Mesothelial cell of epicardium (in vitro differentiated cells): ENCODE data around the gene NSG1. TPM values are rescaled to one million over a fixed set of nuclear protein-coding genes. Genes with fewer than 3 reads are reported as not detected.

ENCODE experiments used
- DNase-seq, 2 experiments: peaks; one replicate each; pipeline ENCODE4 v3.0.0; 2021; ENCODE audit warnings: low spot score in 2 of 2; ENCODE audit not compliant: unreplicated experiment in 2 of 2
- H3K27ac Mint-ChIP-seq: 2 replicates; pipeline ENCODE4 v1.8.0; 2021; ENCODE audit warnings: mixed read lengths
- H3K27me3 Mint-ChIP-seq: 2 replicates; pipeline ENCODE4 v1.8.0; 2021; ENCODE audit warnings: low read depth, mixed read lengths
- H3K36me3 Mint-ChIP-seq: 2 replicates; pipeline ENCODE4 v1.8.0; 2021; ENCODE audit warnings: mixed read lengths
- H3K4me1 Mint-ChIP-seq: 2 replicates; pipeline ENCODE4 v1.8.0; 2021; ENCODE audit warnings: mixed read lengths
- H3K4me3 Mint-ChIP-seq: 2 replicates; pipeline ENCODE4 v1.8.0; 2021; ENCODE audit warnings: mild to moderate bottlenecking, moderate library complexity, mixed read lengths
- H3K9me3 Mint-ChIP-seq: 2 replicates; pipeline ENCODE4 v1.8.0; 2021; ENCODE audit warnings: mixed read lengths
- total RNA-seq: library from RNA; stranded (reverse); gene quantifications from 3 replicates; pipeline ENCODE4 v1.2.1, GENCODE V29; 2021
- TF ChIP-seq, protein P1 (sequence below): fragments of 200-600 bp; sonication (generic); IDR thresholded peaks from one replicate; pipeline ENCODE4 v1.5.0; 2021; ENCODE audit warnings: antibody characterized with exemption; ENCODE audit not compliant: unreplicated experiment

NSG1 gene
- total RNA-seq, 1 donor from 2014 or later, result 45.8 TPM

DNA sequence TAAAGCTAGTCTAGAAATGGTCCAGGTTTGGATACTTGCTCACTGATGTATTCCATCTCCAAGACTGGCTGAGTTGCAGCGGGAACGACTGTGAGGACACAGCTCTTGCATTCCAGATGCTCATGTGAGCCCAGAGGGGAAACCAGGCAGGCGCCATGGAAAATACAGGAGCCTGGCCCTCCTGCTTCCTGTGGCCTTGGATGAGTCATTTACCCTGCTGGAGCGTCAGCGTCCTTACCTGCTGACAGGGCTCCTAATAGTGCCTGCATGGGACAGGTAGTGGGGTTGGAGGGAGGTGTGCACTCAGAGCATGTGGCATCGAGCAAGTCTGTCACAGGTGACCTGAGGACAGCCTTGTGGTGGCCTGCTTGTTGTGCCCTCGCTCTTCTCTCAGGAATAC is 69.4 kb downstream of the NSG1 start:
- peaks cover 37% of the 10 kb centered on the region for H3K36me3 Mint-ChIP-seq
- DNase-seq, result no peak
- TF ChIP-seq, protein P1, sequence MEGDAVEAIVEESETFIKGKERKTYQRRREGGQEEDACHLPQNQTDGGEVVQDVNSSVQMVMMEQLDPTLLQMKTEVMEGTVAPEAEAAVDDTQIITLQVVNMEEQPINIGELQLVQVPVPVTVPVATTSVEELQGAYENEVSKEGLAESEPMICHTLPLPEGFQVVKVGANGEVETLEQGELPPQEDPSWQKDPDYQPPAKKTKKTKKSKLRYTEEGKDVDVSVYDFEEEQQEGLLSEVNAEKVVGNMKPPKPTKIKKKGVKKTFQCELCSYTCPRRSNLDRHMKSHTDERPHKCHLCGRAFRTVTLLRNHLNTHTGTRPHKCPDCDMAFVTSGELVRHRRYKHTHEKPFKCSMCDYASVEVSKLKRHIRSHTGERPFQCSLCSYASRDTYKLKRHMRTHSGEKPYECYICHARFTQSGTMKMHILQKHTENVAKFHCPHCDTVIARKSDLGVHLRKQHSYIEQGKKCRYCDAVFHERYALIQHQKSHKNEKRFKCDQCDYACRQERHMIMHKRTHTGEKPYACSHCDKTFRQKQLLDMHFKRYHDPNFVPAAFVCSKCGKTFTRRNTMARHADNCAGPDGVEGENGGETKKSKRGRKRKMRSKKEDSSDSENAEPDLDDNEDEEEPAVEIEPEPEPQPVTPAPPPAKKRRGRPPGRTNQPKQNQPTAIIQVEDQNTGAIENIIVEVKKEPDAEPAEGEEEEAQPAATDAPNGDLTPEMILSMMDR, result no peak
- H3K27me3 Mint-ChIP-seq, result no peaks in the 10 kb centered on the region
- H3K9me3 Mint-ChIP-seq, result no peaks in the 10 kb centered on the region
- no peak overlapping the region for H3K27ac Mint-ChIP-seq
- peaks cover under 1% of the 10 kb centered on the region for H3K4me1 Mint-ChIP-seq
- no peak overlapping the region for H3K4me3 Mint-ChIP-seq

DNA sequence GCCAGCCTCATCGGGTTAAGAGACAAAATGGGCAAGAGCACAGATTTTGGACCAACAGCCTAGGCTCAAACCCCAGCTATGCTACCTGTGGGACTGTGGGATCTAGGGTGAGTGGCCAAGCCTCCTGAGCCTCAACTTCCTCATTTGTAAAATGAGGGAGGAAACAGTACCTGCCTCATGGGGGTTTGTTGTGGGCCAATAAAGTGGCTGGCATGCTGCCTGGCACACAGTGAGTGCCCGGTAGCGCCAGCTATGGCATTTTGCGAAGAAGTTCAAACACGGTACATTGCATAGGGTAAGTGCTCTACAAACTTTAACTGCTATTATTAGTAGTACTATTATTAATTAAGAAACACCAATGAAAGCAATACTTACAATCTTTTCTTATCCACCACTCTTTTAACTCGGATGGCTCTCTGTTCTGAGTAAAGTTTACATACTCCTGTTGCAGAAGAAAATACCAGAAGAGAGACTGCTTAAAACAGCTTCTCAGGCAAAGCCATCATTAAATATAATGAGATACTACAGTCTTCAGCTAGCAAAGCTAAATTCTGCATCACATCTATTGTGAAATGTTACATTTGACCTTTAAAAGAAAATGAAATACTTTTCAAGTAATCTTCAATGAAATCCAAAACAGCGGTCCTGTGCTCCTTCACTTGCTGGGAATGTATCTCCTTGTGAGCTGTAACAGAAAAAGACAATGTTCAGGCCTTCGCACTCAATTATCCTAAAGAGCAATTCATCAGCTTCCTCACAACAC is 70.1 kb downstream of the NSG1 start:
- Mint-ChIP-seq H3K9me3 (no peaks in the 10 kb centered on the region), H3K4me1 (peaks cover 6% of the 10 kb centered on the region), H3K36me3 (peaks cover 31% of the 10 kb centered on the region), H3K4me3 (no peak overlapping the region), H3K27ac (no peak overlapping the region), H3K27me3 (no peaks in the 10 kb centered on the region)
- no peak for DNase-seq
- TF ChIP-seq, protein P1, result no peak

DNA sequence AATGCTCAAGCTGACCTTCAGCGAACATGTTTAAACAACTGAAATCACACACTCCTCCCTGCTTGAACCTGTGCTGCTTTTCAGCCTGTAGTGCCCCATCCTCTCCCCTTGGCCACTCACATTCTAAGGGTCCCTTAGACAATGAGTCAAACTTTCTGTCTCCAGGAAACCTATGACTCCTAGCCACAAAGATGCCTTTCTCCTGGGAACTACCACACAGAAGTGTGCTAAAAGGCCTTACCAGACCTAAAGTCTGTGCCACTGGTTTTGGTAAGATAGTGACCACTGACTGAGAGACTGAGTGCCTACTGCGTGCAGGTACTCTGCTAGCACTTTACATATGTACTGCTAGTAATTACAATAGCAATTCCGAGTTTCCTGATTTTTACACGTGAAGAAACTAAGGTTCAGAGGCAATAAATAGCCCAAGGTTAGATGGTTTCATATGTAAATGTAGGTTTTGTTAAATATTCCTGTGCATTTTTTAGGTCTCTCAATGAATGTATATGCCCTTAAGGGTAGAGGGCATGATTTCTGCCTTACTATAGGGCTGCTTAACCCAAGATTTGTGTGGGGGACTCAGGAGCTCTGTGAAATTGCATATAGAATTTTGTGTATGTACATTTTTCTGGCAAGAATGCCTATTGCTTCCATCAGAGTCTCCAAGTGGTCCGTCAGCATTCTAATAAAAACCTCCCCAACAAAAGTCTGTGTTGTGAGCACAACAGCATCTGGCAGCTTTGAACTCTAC is 71.1 kb downstream of the NSG1 start:
- Mint-ChIP-seq H3K27me3 (no peaks in the 10 kb centered on the region), H3K9me3 (no peaks in the 10 kb centered on the region), H3K4me1 (peaks cover 8% of the 10 kb centered on the region), H3K36me3 (peaks cover 21% of the 10 kb centered on the region), H3K27ac (no peak overlapping the region), H3K4me3 (no peak overlapping the region)
- TF ChIP-seq, protein P1, result no peak
- DNase-seq, result no peak

DNA sequence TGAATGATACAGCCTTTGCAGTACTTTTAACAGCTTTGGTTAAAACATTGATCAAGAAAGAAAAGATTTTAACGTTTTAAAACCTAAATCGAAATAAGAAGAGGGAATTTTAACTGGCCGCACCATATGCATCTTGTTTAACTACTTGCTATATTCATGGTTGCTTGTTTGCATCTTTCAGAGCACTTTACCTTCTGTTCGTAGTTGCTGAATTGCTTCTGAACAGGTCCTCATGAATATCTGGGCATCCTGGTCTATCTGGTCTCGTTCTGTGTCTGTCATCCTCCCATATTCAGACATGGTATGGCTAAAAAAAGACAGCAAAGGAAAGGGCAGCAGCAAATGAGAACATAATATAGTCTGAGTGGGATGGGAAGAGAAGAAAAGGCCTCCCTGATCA is 72.3 kb downstream of the NSG1 start:
- Mint-ChIP-seq H3K27me3 (no peaks in the 10 kb centered on the region), H3K9me3 (no peaks in the 10 kb centered on the region), H3K4me3 (no peak overlapping the region), H3K4me1 (peaks cover 8% of the 10 kb centered on the region), H3K27ac (no peak overlapping the region), H3K36me3 (peaks cover 18% of the 10 kb centered on the region)
- TF ChIP-seq, protein P1, result no peak
- no peak for DNase-seq

DNA sequence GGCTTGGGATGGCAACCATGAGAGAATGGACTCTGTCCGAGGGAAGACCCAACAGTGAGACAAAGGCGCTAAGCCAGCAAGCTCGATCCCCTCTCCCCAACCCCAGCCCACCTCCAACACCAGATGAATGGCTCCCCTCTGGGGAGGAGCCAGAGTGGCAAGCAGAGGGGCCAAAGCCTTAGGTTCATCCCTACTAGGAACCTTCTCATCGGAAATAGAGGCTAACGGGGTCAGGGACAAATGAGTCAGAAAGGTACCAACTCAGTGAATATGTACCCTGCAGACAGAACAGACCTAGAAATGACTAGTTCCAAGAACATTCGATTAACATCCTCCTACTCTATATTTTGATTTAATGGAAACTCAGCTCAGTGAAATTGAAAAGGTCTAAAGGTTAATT is 73.9 kb downstream of the NSG1 start:
- no peak overlapping the region for H3K27ac Mint-ChIP-seq
- no peak for DNase-seq
- TF ChIP-seq, protein P1, result no peak
- H3K4me3 Mint-ChIP-seq, result no peak overlapping the region
- no peaks in the 10 kb centered on the region for H3K27me3 Mint-ChIP-seq
- H3K9me3 Mint-ChIP-seq, result peaks cover 8% of the 10 kb centered on the region
- peaks cover 30% of the 10 kb centered on the region for H3K36me3 Mint-ChIP-seq
- H3K4me1 Mint-ChIP-seq, result peaks cover 8% of the 10 kb centered on the region
